ENCODE measurements around the gene ARSB.

The ARSB gene

GRCh38 chr5:78808380-78808779 lies 176.7 kb downstream of the ARSB start:
- DNase-seq (ENCODE audit: extremely low read depth, insufficient read length) = no peak
- Histone ChIP-seq H3K36me3 (ENCODE audit: control insufficient read depth, insufficient read depth, low read length) (no peaks in the 10 kb centered on the region; the same call in 1 of the 2 replicates), H3K27me3 (replicated peaks; ENCODE audit: control insufficient read depth, insufficient read depth, low read length) (no peaks in the 10 kb centered on the region), H3K4me3 (replicated peaks; ENCODE audit: low read depth, low read length) (no peak overlapping the region)
- TF ChIP-seq CTCF (IDR thresholded peaks at IDR 0.05; ENCODE audit: insufficient read depth, low read length, poor library complexity, severe bottlenecking) = no peak

GRCh38 chr5:78806544-78806943 lies 178.6 kb downstream of the ARSB start:
- Histone ChIP-seq H3K4me3 (replicated peaks; ENCODE audit: low read depth, low read length) (no peak overlapping the region), H3K36me3 (ENCODE audit: control insufficient read depth, insufficient read depth, low read length) (no peaks in the 10 kb centered on the region; the same call in 1 of the 2 replicates), H3K27me3 (replicated peaks; ENCODE audit: control insufficient read depth, insufficient read depth, low read length) (no peaks in the 10 kb centered on the region)
- TF ChIP-seq CTCF (IDR thresholded peaks at IDR 0.05; ENCODE audit: insufficient read depth, low read length, poor library complexity, severe bottlenecking) = no peak
- no peak for DNase-seq (ENCODE audit: extremely low read depth, insufficient read length)

GRCh38 chr5:78805474-78806124 lies 179.5 kb downstream of the ARSB start:
- no peak for DNase-seq (ENCODE audit: extremely low read depth, insufficient read length)
- no peaks in the 10 kb centered on the region; the same call in 1 of the 2 replicates for H3K36me3 ChIP-seq (ENCODE audit: control insufficient read depth, insufficient read depth, low read length)
- no peak overlapping the region for H3K4me3 ChIP-seq (replicated peaks; ENCODE audit: low read depth, low read length)
- no peaks in the 10 kb centered on the region for H3K27me3 ChIP-seq (replicated peaks; ENCODE audit: control insufficient read depth, insufficient read depth, low read length)
- TF ChIP-seq CTCF (IDR thresholded peaks at IDR 0.05; ENCODE audit: insufficient read depth, low read length, poor library complexity, severe bottlenecking) = no peak

GRCh38 chr5:78804995-78805394 lies 180.1 kb downstream of the ARSB start:
- no peak overlapping the region for H3K4me3 ChIP-seq (replicated peaks; ENCODE audit: low read depth, low read length)
- H3K36me3 ChIP-seq (ENCODE audit: control insufficient read depth, insufficient read depth, low read length) = no peaks in the 10 kb centered on the region; the same call in 1 of the 2 replicates
- DNase-seq (ENCODE audit: extremely low read depth, insufficient read length) = no peak

GRCh38 chr5:78803941-78804340 lies 181.2 kb downstream of the ARSB start:
- TF ChIP-seq CTCF (IDR thresholded peaks at IDR 0.05; ENCODE audit: insufficient read depth, low read length, poor library complexity, severe bottlenecking) = no peak
- Histone ChIP-seq H3K36me3 (ENCODE audit: control insufficient read depth, insufficient read depth, low read length) (no peaks in the 10 kb centered on the region), H3K4me3 (replicated peaks; ENCODE audit: low read depth, low read length) (no peak overlapping the region)

More at GRCh38 chr5:78804995-78805394, 180.1 kb downstream of the ARSB start:
- H3K27me3 ChIP-seq (replicated peaks; ENCODE audit: control insufficient read depth, insufficient read depth, low read length) = no peaks in the 10 kb centered on the region
- TF ChIP-seq CTCF (IDR thresholded peaks at IDR 0.05; ENCODE audit: insufficient read depth, low read length, poor library complexity, severe bottlenecking) = no peak

GRCh38 chr5:78803353-78803752 lies 181.8 kb downstream of the ARSB start:
- Histone ChIP-seq H3K36me3 (ENCODE audit: control insufficient read depth, insufficient read depth, low read length) (no peaks in the 10 kb centered on the region), H3K27me3 (replicated peaks; ENCODE audit: control insufficient read depth, insufficient read depth, low read length) (no peaks in the 10 kb centered on the region), H3K4me3 (replicated peaks; ENCODE audit: low read depth, low read length) (no peak overlapping the region)
- DNase-seq (ENCODE audit: extremely low read depth, insufficient read length) = no peak
- no peak for TF ChIP-seq CTCF (IDR thresholded peaks at IDR 0.05; ENCODE audit: insufficient read depth, low read length, poor library complexity, severe bottlenecking)

More at GRCh38 chr5:78803941-78804340, 181.2 kb downstream of the ARSB start:
- DNase-seq (ENCODE audit: extremely low read depth, insufficient read length) = no peak
- H3K27me3 ChIP-seq (replicated peaks; ENCODE audit: control insufficient read depth, insufficient read depth, low read length) = no peaks in the 10 kb centered on the region

All from GM06990 (cell line).